Measurements from ENCODE around the gene GABRB1. TPM values are rescaled to one million over a fixed set of nuclear protein-coding genes. Genes with fewer than 3 reads are reported as not detected.

Gene GABRB1
- total and polyA plus RNA-seq, 2 experiments from 2014 or later, result 2.8 to 5.5 TPM

- Histone ChIP-seq H3K9me3 (ENCODE audit: low read depth) (no peaks in the 10 kb centered on the region), H3K9me2 (replicated peaks; ENCODE audit: insufficient read depth) (no peaks in the 10 kb centered on the region), H3K4me1 (ENCODE audit: insufficient read depth) (no peaks in the 10 kb centered on the region), H3K27me3 (no peaks in the 10 kb centered on the region), H3K27ac (no peak overlapping the region), H3K79me2 (no peaks in the 10 kb centered on the region), H3K4me2 (no peak overlapping the region), H3K36me3 (replicated peaks; ENCODE audit: insufficient read depth, low read depth) (no peaks in the 10 kb centered on the region), H2AFZ (no peak overlapping the region), H3K4me3 (no peak overlapping the region), H4K20me1 (ENCODE audit: insufficient read depth, poor library complexity, severe bottlenecking) (no peaks in the 10 kb centered on the region)
- 60% methylated on average over 2 of the region's 2 CpGs for WGBS (ENCODE audit: low lambda C conversion rate, missing lambda C conversion rate)
- TF ChIP-seq CTCF (IDR thresholded peaks at IDR 0.05; ENCODE audit: poor library complexity), result no peak
- TF ChIP-seq EZH2phosphoT487 (IDR thresholded peaks at IDR 0.05; ENCODE audit: low read depth, severe bottlenecking, unreplicated experiment), result no peak
- TF ChIP-seq EZH2 (IDR thresholded peaks at IDR 0.05; ENCODE audit: borderline replicate concordance), result no peak
- no peak for DNase-seq (ENCODE audit: low spot score)
These were observed 386.8 kb downstream of the GABRB1 start for GRCh38 chr4:47418147-47418546.

- TF ChIP-seq EZH2phosphoT487 (IDR thresholded peaks at IDR 0.05; ENCODE audit: low read depth, severe bottlenecking, unreplicated experiment) (no peak), CTCF (IDR thresholded peaks at IDR 0.05; ENCODE audit: poor library complexity) (no peak), EZH2 (IDR thresholded peaks at IDR 0.05; ENCODE audit: borderline replicate concordance) (no peak)
- no peak overlapping the region for H3K4me3 ChIP-seq
- H3K79me2 ChIP-seq, result no peaks in the 10 kb centered on the region
- no peaks in the 10 kb centered on the region for H3K4me1 ChIP-seq (ENCODE audit: insufficient read depth)
- no peaks in the 10 kb centered on the region for H3K9me3 ChIP-seq (ENCODE audit: low read depth)
- H3K36me3 ChIP-seq (replicated peaks; ENCODE audit: insufficient read depth, low read depth), result no peaks in the 10 kb centered on the region
- H3K4me2 ChIP-seq, result no peak overlapping the region
- H2AFZ ChIP-seq, result no peak overlapping the region
- no peak for DNase-seq (ENCODE audit: low spot score)
- H3K27ac ChIP-seq, result no peak overlapping the region
- H4K20me1 ChIP-seq (ENCODE audit: insufficient read depth, poor library complexity, severe bottlenecking), result no peaks in the 10 kb centered on the region
- no peaks in the 10 kb centered on the region for H3K27me3 ChIP-seq
- WGBS (ENCODE audit: low lambda C conversion rate, missing lambda C conversion rate), result 26% methylated on average over 2 of the region's 2 CpGs
- H3K9me2 ChIP-seq (replicated peaks; ENCODE audit: insufficient read depth), result no peaks in the 10 kb centered on the region
These were observed 387.9 kb downstream of the GABRB1 start for GRCh38 chr4:47419296-47419695.

GRCh38 chr4:47425628-47426027, 394.3 kb downstream of the GABRB1 start:
- H3K4me2 ChIP-seq, result no peak overlapping the region
- no peaks in the 10 kb centered on the region for H3K27me3 ChIP-seq
- H3K9me2 ChIP-seq (replicated peaks; ENCODE audit: insufficient read depth), result no peaks in the 10 kb centered on the region
- no peaks in the 10 kb centered on the region for H3K79me2 ChIP-seq
- H3K4me1 ChIP-seq (ENCODE audit: insufficient read depth), result no peaks in the 10 kb centered on the region
- H3K36me3 ChIP-seq (replicated peaks; ENCODE audit: insufficient read depth, low read depth), result no peaks in the 10 kb centered on the region
- H3K4me3 ChIP-seq, result no peak overlapping the region
- no peak for TF ChIP-seq EZH2phosphoT487 (IDR thresholded peaks at IDR 0.05; ENCODE audit: low read depth, severe bottlenecking, unreplicated experiment)
- H2AFZ ChIP-seq, result no peak overlapping the region
- WGBS (ENCODE audit: low lambda C conversion rate, missing lambda C conversion rate), result 94% methylated on average over 25 of the region's 25 CpGs
- no peaks in the 10 kb centered on the region for H3K9me3 ChIP-seq (ENCODE audit: low read depth)
- H4K20me1 ChIP-seq (ENCODE audit: insufficient read depth, poor library complexity, severe bottlenecking), result no peaks in the 10 kb centered on the region
- H3K27ac ChIP-seq, result no peak overlapping the region
- DNase-seq (ENCODE audit: low spot score), result no peak

GRCh38 chr4:47427935-47428334, 396.6 kb downstream of the GABRB1 start:
- no peaks in the 10 kb centered on the region for H3K4me1 ChIP-seq (ENCODE audit: insufficient read depth)
- H3K9me3 ChIP-seq (ENCODE audit: low read depth), result no peaks in the 10 kb centered on the region
- H3K27me3 ChIP-seq, result no peaks in the 10 kb centered on the region
- H3K27ac ChIP-seq, result no peak overlapping the region
- DNase-seq (ENCODE audit: low spot score), result no peak
- no peaks in the 10 kb centered on the region for H3K9me2 ChIP-seq (replicated peaks; ENCODE audit: insufficient read depth)
- TF ChIP-seq CTCF (IDR thresholded peaks at IDR 0.05; ENCODE audit: poor library complexity) (no peak), EZH2phosphoT487 (IDR thresholded peaks at IDR 0.05; ENCODE audit: low read depth, severe bottlenecking, unreplicated experiment) (no peak), EZH2 (IDR thresholded peaks at IDR 0.05; ENCODE audit: borderline replicate concordance) (no peak)
- no peak overlapping the region for H3K4me2 ChIP-seq
- no peaks in the 10 kb centered on the region for H3K36me3 ChIP-seq (replicated peaks; ENCODE audit: insufficient read depth, low read depth)
- H4K20me1 ChIP-seq (ENCODE audit: insufficient read depth, poor library complexity, severe bottlenecking), result no peaks in the 10 kb centered on the region
- no peak overlapping the region for H3K4me3 ChIP-seq
- 85% methylated on average over 2 of the region's 2 CpGs for WGBS (ENCODE audit: low lambda C conversion rate, missing lambda C conversion rate)
- no peak overlapping the region for H2AFZ ChIP-seq
- H3K79me2 ChIP-seq, result no peaks in the 10 kb centered on the region
